HepG2 (cell line): ENCODE data around the gene MMP17. TPM values are rescaled to one million over a fixed set of nuclear protein-coding genes. Genes with fewer than 3 reads are reported as not detected.
A peak's percentile ranks its signal among the peaks of the same experiment; 100 is the strongest.

Source experiments
- FOSL2 ChIP-seq: sonication (generic); formaldehyde crosslinking; IDR thresholded peaks from 2 replicates; pipeline ENCODE4 v1.4.0; 2020; ENCODE audit warnings: missing genetic modification reagents
- HNRNPLL ChIP-seq: fragments of 200-400 bp; formaldehyde crosslinking; IDR thresholded peaks from 2 replicates; pipeline ENCODE4 v1.6.1; 2017; ENCODE audit warnings: mild to moderate bottlenecking, low read depth, low read length; ENCODE audit not compliant: poor library complexity, severe bottlenecking
- JUNB ChIP-seq: sonication (generic); formaldehyde crosslinking; IDR thresholded peaks from 2 replicates; pipeline ENCODE4 v1.8.0; 2022; ENCODE audit warnings: missing genetic modification reagents, mild to moderate bottlenecking, borderline replicate concordance
- RFX5 ChIP-seq: IDR thresholded peaks from 2 replicates; pipeline ENCODE4 v1.6.1; 2011; ENCODE audit warnings: low read depth, low read length, improper control_type of control experiment
- SALL2 ChIP-seq: sonication (generic); formaldehyde crosslinking; IDR thresholded peaks from 2 replicates; pipeline ENCODE4 v1.8.1; 2023; ENCODE audit warnings: mild to moderate bottlenecking, missing genetic modification reagents, inconsistent platforms
- SMARCC2 ChIP-seq: fragments of 450-650 bp; IDR thresholded peaks from 2 replicates; pipeline ENCODE4 v1.6.1; 2017; ENCODE audit warnings: antibody characterized with exemption, mild to moderate bottlenecking
- ZC3H13 ChIP-seq: sonication (generic); formaldehyde crosslinking; IDR thresholded peaks from 2 replicates; pipeline ENCODE4 v1.8.1; 2023; ENCODE audit warnings: mild to moderate bottlenecking, missing genetic modification reagents, moderate library complexity
- ZKSCAN8 ChIP-seq: IDR thresholded peaks from 2 replicates; pipeline ENCODE4 v1.6.1; 2016; ENCODE audit warnings: borderline replicate concordance, missing genetic modification reagents, missing compliant biosample characterization
- ZNF234 ChIP-seq: sonication (generic); formaldehyde crosslinking; conservative IDR thresholded peaks from 2 replicates; pipeline ENCODE4 v1.5.1; 2020; ENCODE audit warnings: mild to moderate bottlenecking, missing genetic modification reagents
- ZNF331 ChIP-seq: sonication (generic); formaldehyde crosslinking; IDR thresholded peaks from 2 replicates; pipeline ENCODE4 v1.4.0; 2020; ENCODE audit warnings: missing genetic modification reagents
- ZNF552 ChIP-seq: sonication (generic); formaldehyde crosslinking; IDR thresholded peaks from 2 replicates; pipeline ENCODE4 v1.9.0; 2022; ENCODE audit warnings: missing genetic modification reagents, mild to moderate bottlenecking, borderline replicate concordance
- ZNF737 ChIP-seq: sonication (generic); formaldehyde crosslinking; IDR thresholded peaks from 2 replicates; pipeline ENCODE4 v1.5.0; 2020; ENCODE audit warnings: missing genetic modification reagents, mild to moderate bottlenecking, borderline replicate concordance
- ZNF746 ChIP-seq: sonication (generic); formaldehyde crosslinking; IDR thresholded peaks from 2 replicates; pipeline ENCODE4 v1.8.0; 2022; ENCODE audit warnings: mild to moderate bottlenecking, missing genetic modification reagents
- ZNF747 ChIP-seq: sonication (generic); formaldehyde crosslinking; IDR thresholded peaks from 2 replicates; pipeline ENCODE4 v1.8.1; 2023; ENCODE audit warnings: missing genetic modification reagents, mild to moderate bottlenecking, borderline replicate concordance
- polyA plus RNA-seq, 8 experiments: library from polyadenylated mRNA; depleted of rRNA in 3 of 8; stranded (reverse) in 7 of 8; unstranded in 1 of 8; fragments of >200 nt; fragmentation: Illumina TruSeq in 4 of 8; extraction: Trizol in 4 of 8; gene quantifications; 2 replicates each; pipeline versions ENCODE4 v1.2.1 to v1.2.3, GENCODE V29; 2011 to 2016; ENCODE audit warnings: low read depth in 4 of 8, missing spikeins in 1 of 8, mixed read lengths in 1 of 8; ENCODE audit not compliant: insufficient read depth in 1 of 8
- total RNA-seq, 5 experiments: library from RNA; depleted of rRNA; stranded (reverse); fragments of >200 nt; fragmentation: Illumina TruSeq; extraction: Trizol; gene quantifications; 2 replicates each; pipeline ENCODE4 v1.2.3, GENCODE V29; 2016; ENCODE audit warnings: low read depth in 1 of 5
- TF ChIP-seq, protein P1 (sequence below), 2 experiments: sonication (generic) in 1 of 2; formaldehyde crosslinking in 1 of 2; IDR thresholded peaks; 2 replicates each; pipeline versions ENCODE4 v1.4.0 to v1.6.1; 2016 to 2020; ENCODE audit warnings: borderline replicate concordance in 1 of 2, low read depth in 1 of 2, mild to moderate bottlenecking in 1 of 2, missing genetic modification reagents in 1 of 2
- TF ChIP-seq, protein P2 (sequence below): sonication (generic); formaldehyde crosslinking; IDR thresholded peaks from 2 replicates; pipeline ENCODE4 v1.5.0; 2020; ENCODE audit warnings: missing genetic modification reagents, mild to moderate bottlenecking, borderline replicate concordance
- TF ChIP-seq, protein P3 (sequence below): IDR thresholded peaks from 2 replicates; pipeline ENCODE4 v1.6.1; 2016; ENCODE audit warnings: missing compliant biosample characterization, missing genetic modification reagents, borderline replicate concordance
- TF ChIP-seq, protein P4 (sequence below): sonication (generic); formaldehyde crosslinking; IDR thresholded peaks from 2 replicates; pipeline ENCODE4 v1.4.0; 2020; ENCODE audit warnings: missing genetic modification reagents, mild to moderate bottlenecking, borderline replicate concordance
- TF ChIP-seq, protein P5 (sequence below): sonication (generic); formaldehyde crosslinking; IDR thresholded peaks from 2 replicates; pipeline ENCODE4 v1.4.0; 2020; ENCODE audit warnings: missing genetic modification reagents, low read depth, mild to moderate bottlenecking, borderline replicate concordance

The MMP17 gene
- total and polyA plus RNA-seq, 2 of the 13 experiments (the other 11 are each of a cell fraction or from before 2014, with no cell fraction given): 0.55 to 0.80 TPM

DNA sequence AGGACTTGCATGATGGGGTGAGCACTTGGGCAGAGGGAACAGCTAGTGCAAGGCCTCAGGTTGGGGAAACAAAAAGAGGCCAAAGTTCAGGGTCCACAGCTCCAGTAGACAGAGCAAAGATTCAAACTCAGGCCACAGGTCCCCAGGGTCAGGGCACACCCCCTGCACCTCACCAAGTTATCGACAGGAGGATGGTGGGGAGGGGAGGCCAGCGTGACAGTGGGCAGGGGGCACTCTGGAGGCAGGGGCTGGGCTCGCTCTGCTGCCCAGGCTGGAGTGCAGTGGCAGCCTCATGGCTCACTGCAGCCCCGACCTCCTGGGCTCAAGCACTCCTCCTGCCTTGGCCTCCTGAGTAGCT lies 33.9 kb downstream of the MMP17 start (continued):
- TF ChIP-seq, protein P1, sequence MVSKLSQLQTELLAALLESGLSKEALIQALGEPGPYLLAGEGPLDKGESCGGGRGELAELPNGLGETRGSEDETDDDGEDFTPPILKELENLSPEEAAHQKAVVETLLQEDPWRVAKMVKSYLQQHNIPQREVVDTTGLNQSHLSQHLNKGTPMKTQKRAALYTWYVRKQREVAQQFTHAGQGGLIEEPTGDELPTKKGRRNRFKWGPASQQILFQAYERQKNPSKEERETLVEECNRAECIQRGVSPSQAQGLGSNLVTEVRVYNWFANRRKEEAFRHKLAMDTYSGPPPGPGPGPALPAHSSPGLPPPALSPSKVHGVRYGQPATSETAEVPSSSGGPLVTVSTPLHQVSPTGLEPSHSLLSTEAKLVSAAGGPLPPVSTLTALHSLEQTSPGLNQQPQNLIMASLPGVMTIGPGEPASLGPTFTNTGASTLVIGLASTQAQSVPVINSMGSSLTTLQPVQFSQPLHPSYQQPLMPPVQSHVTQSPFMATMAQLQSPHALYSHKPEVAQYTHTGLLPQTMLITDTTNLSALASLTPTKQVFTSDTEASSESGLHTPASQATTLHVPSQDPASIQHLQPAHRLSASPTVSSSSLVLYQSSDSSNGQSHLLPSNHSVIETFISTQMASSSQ (IDR thresholded peaks at IDR 0.05; ENCODE audit: low read depth): no peak
- TF ChIP-seq, protein P1 (CRISPR knock-in tag; IDR thresholded peaks at IDR 0.05; ENCODE audit: borderline replicate concordance): no peak
- no peak for TF ChIP-seq ZNF737
- TF ChIP-seq ZC3H13: no peak
- TF ChIP-seq HNRNPLL: no peak
- TF ChIP-seq, protein P2, sequence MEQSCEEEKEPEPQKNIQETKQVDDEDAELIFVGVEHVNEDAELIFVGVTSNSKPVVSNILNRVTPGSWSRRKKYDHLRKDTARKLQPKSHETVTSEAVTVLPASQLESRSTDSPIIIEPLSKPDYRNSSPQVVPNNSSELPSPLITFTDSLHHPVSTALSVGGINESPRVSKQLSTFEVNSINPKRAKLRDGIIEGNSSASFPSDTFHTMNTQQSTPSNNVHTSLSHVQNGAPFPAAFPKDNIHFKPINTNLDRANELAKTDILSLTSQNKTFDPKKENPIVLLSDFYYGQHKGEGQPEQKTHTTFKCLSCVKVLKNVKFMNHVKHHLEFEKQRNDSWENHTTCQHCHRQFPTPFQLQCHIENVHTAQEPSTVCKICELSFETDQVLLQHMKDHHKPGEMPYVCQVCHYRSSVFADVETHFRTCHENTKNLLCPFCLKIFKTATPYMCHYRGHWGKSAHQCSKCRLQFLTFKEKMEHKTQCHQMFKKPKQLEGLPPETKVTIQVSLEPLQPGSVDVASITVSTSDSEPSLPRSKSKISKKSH (CRISPR knock-in tag): no peak
- TF ChIP-seq, protein P3, sequence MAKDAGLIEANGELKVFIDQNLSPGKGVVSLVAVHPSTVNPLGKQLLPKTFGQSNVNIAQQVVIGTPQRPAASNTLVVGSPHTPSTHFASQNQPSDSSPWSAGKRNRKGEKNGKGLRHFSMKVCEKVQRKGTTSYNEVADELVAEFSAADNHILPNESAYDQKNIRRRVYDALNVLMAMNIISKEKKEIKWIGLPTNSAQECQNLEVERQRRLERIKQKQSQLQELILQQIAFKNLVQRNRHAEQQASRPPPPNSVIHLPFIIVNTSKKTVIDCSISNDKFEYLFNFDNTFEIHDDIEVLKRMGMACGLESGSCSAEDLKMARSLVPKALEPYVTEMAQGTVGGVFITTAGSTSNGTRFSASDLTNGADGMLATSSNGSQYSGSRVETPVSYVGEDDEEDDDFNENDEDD: no peak
- TF ChIP-seq RFX5: no peak
- TF ChIP-seq, protein P4, sequence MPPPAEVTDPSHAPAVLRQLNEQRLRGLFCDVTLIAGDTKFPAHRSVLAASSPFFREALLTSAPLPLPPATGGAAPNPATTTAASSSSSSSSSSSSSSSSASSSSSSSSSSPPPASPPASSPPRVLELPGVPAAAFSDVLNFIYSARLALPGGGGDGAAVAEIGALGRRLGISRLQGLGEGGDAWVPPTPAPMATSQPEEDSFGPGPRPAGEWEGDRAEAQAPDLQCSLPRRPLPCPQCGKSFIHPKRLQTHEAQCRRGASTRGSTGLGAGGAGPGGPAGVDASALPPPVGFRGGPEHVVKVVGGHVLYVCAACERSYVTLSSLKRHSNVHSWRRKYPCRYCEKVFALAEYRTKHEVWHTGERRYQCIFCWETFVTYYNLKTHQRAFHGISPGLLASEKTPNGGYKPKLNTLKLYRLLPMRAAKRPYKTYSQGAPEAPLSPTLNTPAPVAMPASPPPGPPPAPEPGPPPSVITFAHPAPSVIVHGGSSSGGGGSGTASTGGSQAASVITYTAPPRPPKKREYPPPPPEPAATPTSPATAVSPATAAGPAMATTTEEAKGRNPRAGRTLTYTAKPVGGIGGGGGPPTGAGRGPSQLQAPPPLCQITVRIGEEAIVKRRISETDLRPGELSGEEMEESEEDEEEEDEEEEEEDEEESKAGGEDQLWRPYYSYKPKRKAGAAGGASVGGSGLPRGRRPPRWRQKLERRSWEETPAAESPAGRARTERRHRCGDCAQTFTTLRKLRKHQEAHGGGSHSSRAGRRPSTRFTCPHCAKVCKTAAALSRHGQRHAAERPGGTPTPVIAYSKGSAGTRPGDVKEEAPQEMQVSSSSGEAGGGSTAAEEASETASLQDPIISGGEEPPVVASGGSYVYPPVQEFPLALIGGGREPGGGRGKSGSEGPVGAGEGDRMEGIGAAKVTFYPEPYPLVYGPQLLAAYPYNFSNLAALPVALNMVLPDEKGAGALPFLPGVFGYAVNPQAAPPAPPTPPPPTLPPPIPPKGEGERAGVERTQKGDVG (CRISPR knock-in tag): no peak
- TF ChIP-seq ZNF234 (CRISPR knock-in tag): no peak
- no peak for TF ChIP-seq ZNF552 (CRISPR knock-in tag)
- TF ChIP-seq SMARCC2: no peak
- TF ChIP-seq ZNF331: no peak
- TF ChIP-seq SALL2 (CRISPR knock-in tag): no peak
- no peak for TF ChIP-seq ZNF747 (CRISPR knock-in tag)
- no peak for TF ChIP-seq ZKSCAN8
- TF ChIP-seq, protein P5, sequence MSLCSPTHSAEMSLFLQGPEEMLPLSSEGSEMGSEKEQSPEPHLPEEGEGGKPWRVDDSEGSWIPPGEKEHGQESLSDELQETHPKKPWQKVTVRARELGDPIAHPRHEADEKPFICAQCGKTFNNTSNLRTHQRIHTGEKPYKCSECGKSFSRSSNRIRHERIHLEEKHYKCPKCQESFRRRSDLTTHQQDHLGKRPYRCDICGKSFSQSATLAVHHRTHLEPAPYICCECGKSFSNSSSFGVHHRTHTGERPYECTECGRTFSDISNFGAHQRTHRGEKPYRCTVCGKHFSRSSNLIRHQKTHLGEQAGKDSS (CRISPR knock-in tag): peak; percentile 99
- peak; percentile 53 for TF ChIP-seq FOSL2 (CRISPR knock-in tag)
- peak; percentile 90 for TF ChIP-seq ZNF746 (CRISPR knock-in tag)
- TF ChIP-seq JUNB (CRISPR knock-in tag): no peak
